GM12878 (cell line): Measurements from ENCODE around the gene ZBTB38. TPM values are rescaled to one million over a fixed set of nuclear protein-coding genes. Genes with fewer than 3 reads are reported as not detected.

Experiments used
- ATAC-seq: fragments of 200-7000 bp; cut with Tn5 transposase; 3 replicates; pipeline ENCODE4 v1.9.1; 2020; ENCODE audit warnings: mild to moderate bottlenecking, moderate library complexity
- BruUV-seq: library from RNA; stranded (reverse); fragments of 400-500 nt; replicated peaks from 2 replicates; lab custom pipeline; 2021; lab: Mats Ljungman, UMichigan
- CTCF ChIA-PET: fragments of 300-600 bp; sonication (Branson Sonifier 250); formaldehyde crosslinking; extraction: SDS; loops from one replicate; lab custom pipeline; 2021; ENCODE audit warnings: inconsistent platforms; lab: Yijun Ruan, JAX
- POLR2A ChIA-PET: fragments of 350-600 bp; formaldehyde crosslinking; extraction: SDS; loops from one replicate; lab custom pipeline; 2021; ENCODE audit warnings: inconsistent platforms; lab: Charles Lee
- RAD21 ChIA-PET: fragments of 300-600 bp; sonication (Branson Sonifier 250); formaldehyde crosslinking; loops from one replicate; lab custom pipeline; 2023; ENCODE audit warnings: antibody characterized with exemption; ENCODE audit not compliant: unreplicated experiment; lab: Charles Lee
- SMC1A ChIA-PET: fragments of 300-600 bp; sonication (Branson Sonifier 250); formaldehyde crosslinking; loops from one replicate; lab custom pipeline; 2023; ENCODE audit not compliant: unreplicated experiment, uncharacterized antibody; lab: Charles Lee
- DNase-seq: peaks from one replicate; pipeline ENCODE4 v3.0.0-alpha.2; 2011; ENCODE audit warnings: low read depth, low spot score
- FAIRE-seq: peaks from 3 replicates; lab custom pipeline; 2011; peaks lifted over from hg19 to GRCh38; lab: Jason Lieb, UNC
- H2AFZ ChIP-seq: 2 replicates; pipeline ENCODE4 v1.6.0; 2011; ENCODE audit warnings: low read depth, low read length, control low read depth; ENCODE audit not compliant: control insufficient read depth
- H3K27ac ChIP-seq: 2 replicates; pipeline ENCODE4 v1.5.1; 2011; ENCODE audit warnings: control low read depth; ENCODE audit not compliant: control insufficient read depth, insufficient read depth
- H3K27me3 ChIP-seq, 2 experiments: replicated peaks in 1 of 2; 2 replicates each; pipeline versions ENCODE4 v1.6.0 to v1.6.1; 2011; ENCODE audit warnings: low read length in 1 of 2; ENCODE audit not compliant: control insufficient read depth in 2 of 2, insufficient read depth in 2 of 2
- H3K36me3 ChIP-seq, 2 experiments: 2 replicates each; pipeline ENCODE4 v1.5.1; 2011; ENCODE audit warnings: low read length in 1 of 2; ENCODE audit not compliant: control insufficient read depth in 2 of 2, insufficient read depth in 2 of 2
- H3K4me1 ChIP-seq: 2 replicates; pipeline ENCODE4 v1.6.1; 2011; ENCODE audit warnings: mild to moderate bottlenecking, low read length, moderate library complexity, mixed read lengths; ENCODE audit not compliant: control insufficient read depth, insufficient read depth
- H3K4me2 ChIP-seq: 2 replicates; pipeline ENCODE4 v1.6.0; 2011; ENCODE audit warnings: control low read depth; ENCODE audit not compliant: control insufficient read depth, insufficient read depth
- H3K4me3 ChIP-seq: fragments of 200-600 bp; sonication (generic); 2 replicates; pipeline ENCODE4 v1.5.1; 2016
- H3K79me2 ChIP-seq: 2 replicates; pipeline ENCODE4 v1.6.0; 2011; ENCODE audit warnings: low read length; ENCODE audit not compliant: control insufficient read depth, insufficient read depth
- H3K9ac ChIP-seq: 2 replicates; pipeline ENCODE4 v1.8.0; 2011; ENCODE audit warnings: low read length, control low read depth, mixed read lengths; ENCODE audit not compliant: control insufficient read depth, insufficient read depth
- H3K9me3 ChIP-seq: replicated peaks from 3 replicates; pipeline ENCODE4 v1.5.1; 2011; ENCODE audit warnings: mild to moderate bottlenecking, low read length; ENCODE audit not compliant: control insufficient read depth, insufficient read depth
- H4K20me1 ChIP-seq: 2 replicates; pipeline ENCODE4 v1.6.0; 2011; ENCODE audit not compliant: control insufficient read depth, insufficient read depth
- EZH2 ChIP-seq: IDR thresholded peaks from 2 replicates; pipeline ENCODE4 v1.6.1; 2012; ENCODE audit warnings: low read depth, mild to moderate bottlenecking, control low read depth, inconsistent platforms, low read length, borderline replicate concordance; ENCODE audit not compliant: control insufficient read depth
- GABPA ChIP-seq: IDR thresholded peaks from 2 replicates; pipeline ENCODE4 v1.6.1; 2014; ENCODE audit warnings: antibody characterized with exemption, low read depth, mild to moderate bottlenecking, inconsistent platforms
- NR2C1 ChIP-seq: fragments of 450-650 bp; IDR thresholded peaks from 2 replicates; pipeline ENCODE4 v1.6.1; 2017; ENCODE audit warnings: antibody characterized with exemption, mild to moderate bottlenecking, moderate library complexity
- NR2F1 ChIP-seq: fragments of 450-650 bp; conservative IDR thresholded peaks from 2 replicates; pipeline ENCODE4 v1.6.1; 2017; ENCODE audit warnings: mild to moderate bottlenecking
- RBBP5 ChIP-seq: fragments of 200-600 bp; sonication (generic); conservative IDR thresholded peaks from 2 replicates; pipeline ENCODE4 v1.6.1; 2016
- SPI1 ChIP-seq: IDR thresholded peaks from 2 replicates; pipeline ENCODE4 v1.6.1; 2011; ENCODE audit warnings: low read depth, mild to moderate bottlenecking, low read length, moderate library complexity, borderline replicate concordance; ENCODE audit not compliant: insufficient read depth
- ZNF687 ChIP-seq: fragments of 450-650 bp; IDR thresholded peaks from 2 replicates; pipeline ENCODE4 v1.6.1; 2017; ENCODE audit warnings: mild to moderate bottlenecking, moderate library complexity
- WGBS: methylation state at CpG from one replicate; pipeline ENCODE4 v1.1.6; 2016; ENCODE audit warnings: low lambda C conversion rate; ENCODE audit not compliant: insufficient replicate concordance, insufficient coverage; ENCODE audit errors: missing lambda C conversion rate; 5-methylcytosine and 5-hydroxymethylcytosine counted together
- in situ Hi-C: fragments of 300-500 bp; cut with MboI; formaldehyde crosslinking; loops from 9 replicates; pipeline ENCODE4 v1.14.3; 2018; ENCODE audit warnings: mixed read lengths
- intact Hi-C: fragments of 100-400 bp; cut with micrococcal nuclease; formaldehyde crosslinking; loops from one replicate; pipeline ENCODE4 v1.14.2; 2022; ENCODE audit not compliant: unreplicated experiment
- polyA plus RNA-seq, 11 experiments: library from polyadenylated mRNA; depleted of rRNA in 4 of 11; unstranded in 6 of 11; stranded (reverse) in 5 of 11; fragments of >200 nt; fragmentation: Nextera tagmentation in 4 of 11; fragmentation: Illumina TruSeq in 1 of 11; extraction: Ambion mirVana in 4 of 11; extraction: Trizol in 1 of 11; gene quantifications; 1 replicate in 1 of 11; 2 replicates in 10 of 11; pipeline versions ENCODE4 v1.2.1 to v1.2.3, GENCODE V29; 2011 to 2016; ENCODE audit warnings: inconsistent platforms in 2 of 11, missing spikeins in 2 of 11, low read depth in 1 of 11
- total RNA-seq, 4 experiments: library from RNA; depleted of rRNA in 3 of 4; stranded (reverse); fragments of >200 nt in 3 of 4; fragmentation: Illumina TruSeq in 1 of 4; extraction: Trizol in 1 of 4; gene quantifications; 2 replicates each; pipeline versions ENCODE4 v1.2.1 to v1.2.3, GENCODE V29; 2013 to 2021

The ZBTB38 gene
- total and polyA plus RNA-seq, 10 of the 15 experiments (the other 5 are each of a cell fraction or from before 2014, with no cell fraction given), result 34.2 to 115 (median 88.6) TPM

GRCh38 chr3:141330718-141331376 is 37.5 kb upstream of the ZBTB38 start:
- Histone ChIP-seq H3K9ac (no peak overlapping the region), H3K9me3 (no peaks in the 10 kb centered on the region; the same call in 2 of the 3 replicates), H3K4me3 (no peak overlapping the region)
- WGBS, result 78% methylated on average over 3 of the region's 3 CpGs
- ATAC-seq, result no peak
- TF ChIP-seq NR2C1 (peak; percentile 63), EZH2 (no peak), NR2F1 (peak; percentile 5; the same call in 1 of the 2 replicates), SPI1 (0 out of 2 replicates have a peak, but pooled peaks have one; percentile 13), GABPA (peak; percentile 61), ZNF687 (peak; percentile 56; the same call in 1 of the 2 replicates), RBBP5 (no peak)
- TF ChIP-seq, all 136 proteins: peak for 5
- RAD21 ChIA-PET, result interaction anchor here (0.9 to 2.9 kb wide), 12 partner anchors 15 to 230 kb away, joined by 3 to 19 read pairs (median 5); no protein-coding TSS in a partner anchor
- peak overlapping the region; percentile 83; the same call in 1 of the 2 replicates for H2AFZ ChIP-seq
- intact Hi-C loops (no loop called here), in situ Hi-C loops (no loop called here)
- FAIRE-seq, result no peak
- no peaks in the 10 kb centered on the region for H3K79me2 ChIP-seq
- H3K27me3 ChIP-seq, result no peaks in the 10 kb centered on the region
- POLR2A ChIA-PET, result interaction anchor here (1.0 to 2.4 kb wide), 8 partner anchors 16 to 80 kb away, joined by 3 to 8 read pairs (median 4); no protein-coding TSS in a partner anchor
- SMC1A ChIA-PET, result interaction anchor here (0.6 to 8.4 kb wide), 14 partner anchors 9 to 123 kb away, joined by 3 to 112 read pairs (median 6); no protein-coding TSS in a partner anchor
- H3K27ac ChIP-seq, result peak overlapping the region; percentile 62; the same call in 1 of the 2 replicates
- H4K20me1 ChIP-seq, result no peaks in the 10 kb centered on the region
- CTCF ChIA-PET, result interaction anchor here (0.7 to 8.0 kb wide), 6 partner anchors 16 to 121 kb away, joined by 3 to 83 read pairs (median 6); no protein-coding TSS in a partner anchor
- H3K4me2 ChIP-seq, result no peak overlapping the region
- DNase-seq, result no peak
- H3K4me1 ChIP-seq, result peaks cover 45% of the 10 kb centered on the region
- no peaks in the 10 kb centered on the region for H3K36me3 ChIP-seq
- no TSS peak for BruUV-seq
